GM15510 (cell line): ENCODE measurements around the gene BAIAP3.

Experiments used
- POLR2A ChIP-seq: IDR thresholded peaks from 3 replicates; pipeline ENCODE4 v1.6.1; 2011; ENCODE audit warnings: borderline replicate concordance; ENCODE audit not compliant: insufficient read length; ENCODE audit errors: extremely low read depth

The BAIAP3 gene

DNA sequence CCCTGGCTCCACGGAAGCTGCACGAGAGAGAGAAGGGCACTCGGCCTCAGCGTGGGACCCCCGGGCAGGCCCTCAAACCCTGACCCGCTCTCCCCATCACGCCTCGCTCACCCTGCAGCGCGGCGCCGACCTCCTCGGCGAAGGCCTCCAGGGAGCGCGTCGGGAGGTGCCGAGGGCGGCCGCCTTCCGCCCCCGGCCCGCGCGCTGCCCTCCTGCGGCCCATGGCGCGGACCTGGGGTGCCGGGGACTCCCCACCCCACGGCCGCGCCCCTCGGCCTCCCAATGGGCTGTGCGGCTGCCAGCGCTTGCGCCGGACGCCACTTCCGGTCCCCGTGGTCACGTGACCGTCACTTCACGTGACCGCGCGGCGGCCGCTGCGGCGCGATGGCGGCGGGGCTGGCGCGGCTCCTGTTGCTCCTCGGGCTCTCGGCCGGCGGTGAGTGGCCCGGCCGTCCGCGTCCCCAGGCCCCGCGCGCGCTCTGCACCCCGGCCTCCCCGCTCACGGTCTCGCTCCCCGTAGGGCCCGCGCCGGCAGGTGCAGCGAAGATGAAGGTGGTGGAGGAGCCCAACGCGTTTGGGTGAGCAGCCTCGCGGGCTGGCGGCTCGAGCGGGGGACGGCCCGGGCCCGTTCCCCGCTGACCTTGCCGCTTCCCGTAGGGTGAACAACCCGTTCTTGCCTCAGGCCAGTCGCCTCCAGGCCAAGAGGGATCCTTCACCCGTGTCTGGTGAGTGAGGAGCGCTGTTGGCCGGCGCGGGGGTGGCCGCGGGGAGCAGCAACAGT lies 18.3 kb downstream of the BAIAP3 start, which contains the start of the genes GNPTG and TSR3:
TSS of gene GNPTG (plus strand) at position 350 of the 781 bp plus-strand sequence. CDS start at position 385, 35 bp downstream.
TSS of gene TSR3 (minus strand) at position 297 of the 781 bp plus-strand sequence. CDS start at position 223, 74 bp downstream.
- TF ChIP-seq POLR2A: peak; percentile 86

DNA sequence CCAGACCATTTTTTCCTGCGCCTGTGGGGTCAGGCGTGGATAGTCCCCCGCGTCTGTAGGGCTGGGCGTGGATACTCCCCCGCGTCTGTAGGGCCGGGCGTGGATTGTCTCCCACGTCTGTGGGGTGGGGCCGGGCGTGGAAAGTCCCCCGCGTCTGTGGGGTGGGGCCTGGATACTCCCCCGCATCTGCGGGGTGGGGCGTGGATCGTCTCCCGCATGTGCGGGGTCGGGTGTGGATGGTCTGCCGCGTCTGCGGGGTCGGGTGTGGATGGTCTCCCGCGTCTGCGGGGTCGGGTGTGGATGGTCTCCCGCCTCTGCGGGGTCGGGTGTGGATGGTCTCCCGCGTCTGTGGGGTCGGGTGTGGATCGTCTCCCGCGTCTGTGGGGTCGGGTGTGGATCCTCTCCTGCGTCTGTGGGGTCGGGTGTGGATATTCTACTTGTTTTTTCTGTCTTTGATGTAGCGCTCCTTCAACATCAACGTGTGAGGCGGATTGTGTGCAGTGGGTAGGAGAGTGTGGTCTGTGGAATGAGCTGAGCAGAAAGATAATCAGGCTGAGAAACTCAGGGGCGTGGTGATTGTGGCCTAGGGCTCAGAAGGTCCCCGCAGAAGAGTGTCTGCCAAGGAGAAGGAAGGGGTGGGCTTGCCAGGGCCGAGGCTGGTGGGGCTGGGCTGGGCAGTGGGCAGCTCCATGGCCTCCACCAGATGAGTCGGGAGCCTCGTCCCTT lies 21.5 kb downstream of the BAIAP3 start:
- no peak for TF ChIP-seq POLR2A

DNA sequence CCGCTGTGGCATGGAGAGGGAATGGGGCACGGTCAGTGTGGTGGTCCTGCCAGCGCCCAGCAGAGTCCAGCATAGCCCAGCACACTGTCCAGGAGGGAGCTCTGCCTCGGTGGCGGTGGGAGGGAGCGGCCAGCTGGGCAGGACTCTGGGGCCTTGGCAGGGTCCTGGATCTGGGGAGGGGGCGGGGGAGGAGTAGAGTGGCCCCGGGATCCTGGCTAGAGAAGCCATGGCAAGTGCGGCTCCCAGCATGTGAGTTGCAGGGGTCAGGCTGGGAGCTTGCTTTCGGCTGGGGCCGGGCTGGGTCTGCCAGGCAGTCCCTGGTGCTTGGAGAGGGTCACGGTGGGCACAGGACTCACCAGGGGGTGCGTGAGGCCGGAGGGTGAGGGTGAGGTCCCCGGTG lies 22.1 kb downstream of the BAIAP3 start:
- TF ChIP-seq POLR2A: no peak

DNA sequence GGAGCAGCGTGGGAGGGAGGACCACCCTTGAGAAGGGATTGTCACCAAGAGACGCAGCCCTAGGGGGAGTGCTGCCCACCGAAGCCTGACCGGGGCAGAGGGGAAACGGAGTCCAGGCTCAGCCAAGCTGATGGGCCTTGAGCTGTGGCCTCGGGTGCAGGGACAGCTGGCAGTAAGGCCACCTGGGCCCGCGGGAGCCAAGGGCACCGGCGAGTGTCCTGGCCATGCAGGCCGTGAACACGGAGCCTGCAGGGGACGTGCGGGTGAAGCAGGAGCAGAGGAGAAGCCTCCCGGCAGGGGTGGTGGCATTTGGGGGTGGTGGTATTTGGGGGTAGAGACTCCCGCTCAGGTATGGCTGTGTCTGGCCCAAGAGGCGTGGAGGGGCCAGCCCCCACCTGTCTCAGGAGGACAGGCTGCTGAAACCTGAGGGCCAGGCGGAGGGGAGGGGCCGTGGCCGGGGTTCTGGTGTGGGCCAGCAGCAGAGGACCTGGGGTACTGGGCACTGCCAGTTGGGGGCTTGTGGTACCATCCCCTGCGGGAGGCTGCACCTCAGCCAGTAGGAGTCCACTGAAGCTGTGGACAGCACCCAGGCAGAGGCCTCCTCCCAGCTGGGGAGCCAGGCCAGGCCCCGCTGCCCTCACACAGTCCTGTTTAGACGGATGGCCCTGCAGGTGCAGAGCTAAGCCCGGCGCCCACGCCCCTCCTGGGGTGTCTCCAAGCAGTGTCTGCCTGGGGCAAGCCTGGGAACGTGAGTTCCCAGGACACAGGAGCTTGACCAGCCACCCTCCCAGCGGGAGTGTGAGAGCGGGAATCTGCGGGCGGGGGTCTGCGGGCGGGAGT lies 22.8 kb downstream of the BAIAP3 start:
- no peak for TF ChIP-seq POLR2A

DNA sequence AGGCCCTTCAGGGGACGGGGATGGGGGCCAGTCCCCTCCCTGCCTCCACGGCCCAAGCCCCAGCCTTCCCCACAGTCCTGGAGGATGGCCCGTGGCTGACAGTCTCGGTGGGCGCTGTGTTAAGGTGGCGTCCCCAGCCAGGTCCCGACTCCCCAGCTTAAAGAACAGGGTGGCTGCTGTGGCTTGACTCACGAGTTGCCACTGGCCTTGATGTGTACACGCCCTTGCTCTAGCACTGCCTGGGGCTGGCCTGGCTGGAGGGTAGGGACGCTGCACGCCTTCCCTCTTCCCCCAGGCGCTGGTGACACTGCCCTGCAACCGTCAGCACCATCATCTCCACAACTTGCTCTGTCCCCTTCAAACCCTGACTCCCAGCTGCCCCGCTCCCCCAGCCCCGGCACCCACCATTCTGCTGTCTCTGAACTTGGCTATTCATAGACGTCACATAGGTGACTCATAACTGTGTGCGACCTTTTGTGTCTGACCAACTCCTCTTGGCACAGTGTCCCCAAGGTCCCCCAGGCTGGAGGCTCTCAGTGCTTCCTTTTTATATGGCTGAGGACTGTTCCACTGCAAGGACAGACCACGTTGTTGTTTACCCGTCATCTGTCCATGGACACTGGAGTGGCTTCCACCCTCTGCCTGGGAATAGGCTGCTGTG lies 24.6 kb downstream of the BAIAP3 start:
- TF ChIP-seq POLR2A: no peak

DNA sequence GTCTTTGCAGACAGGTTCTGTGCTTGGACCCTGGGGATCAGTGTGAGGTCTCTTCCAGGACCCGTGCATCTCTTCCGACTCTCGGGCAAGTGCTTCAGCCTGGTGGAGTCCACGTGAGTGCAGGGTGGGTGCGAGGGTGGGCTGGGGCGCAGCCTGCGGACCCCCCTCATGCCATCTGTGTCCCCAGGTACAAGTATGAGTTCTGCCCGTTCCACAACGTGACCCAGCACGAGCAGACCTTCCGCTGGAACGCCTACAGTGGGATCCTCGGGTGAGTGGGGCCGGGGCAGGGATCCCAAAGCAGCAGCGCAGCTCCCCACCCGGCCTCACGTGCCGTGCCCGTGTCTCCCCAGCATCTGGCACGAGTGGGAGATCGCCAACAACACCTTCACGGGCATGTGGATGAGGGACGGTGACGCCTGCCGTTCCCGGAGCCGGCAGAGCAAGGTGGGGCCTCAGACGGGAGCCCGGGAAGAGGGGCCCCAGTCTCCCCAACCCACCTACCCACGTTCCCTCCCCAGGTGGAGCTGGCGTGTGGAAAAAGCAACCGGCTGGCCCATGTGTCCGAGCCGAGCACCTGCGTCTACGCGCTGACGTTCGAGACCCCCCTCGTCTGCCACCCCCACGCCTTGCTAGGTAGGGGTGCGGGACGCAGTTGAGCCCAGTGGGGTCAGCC lies 28.4 kb downstream of the BAIAP3 start:
- no peak for TF ChIP-seq POLR2A

DNA sequence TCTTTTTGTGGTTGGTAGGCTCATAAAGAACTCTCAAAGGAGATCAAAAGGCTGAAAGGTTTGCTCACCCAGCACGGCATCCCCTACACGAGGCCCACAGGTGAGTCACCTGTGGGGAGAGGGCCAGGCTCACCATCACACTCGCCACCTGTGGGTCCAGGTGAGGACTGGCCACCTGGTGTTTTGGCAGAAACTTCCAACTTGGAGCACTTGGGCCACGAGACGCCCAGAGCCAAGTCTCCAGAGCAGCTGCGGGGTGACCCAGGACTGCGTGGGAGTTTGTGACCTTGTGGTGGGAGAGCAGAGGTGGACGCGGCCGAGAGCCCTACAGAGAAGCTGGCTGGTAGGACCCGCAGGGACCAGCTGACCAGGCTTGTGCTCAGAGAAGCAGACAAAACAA lies 29.4 kb downstream of the BAIAP3 start:
- no peak for TF ChIP-seq POLR2A

DNA sequence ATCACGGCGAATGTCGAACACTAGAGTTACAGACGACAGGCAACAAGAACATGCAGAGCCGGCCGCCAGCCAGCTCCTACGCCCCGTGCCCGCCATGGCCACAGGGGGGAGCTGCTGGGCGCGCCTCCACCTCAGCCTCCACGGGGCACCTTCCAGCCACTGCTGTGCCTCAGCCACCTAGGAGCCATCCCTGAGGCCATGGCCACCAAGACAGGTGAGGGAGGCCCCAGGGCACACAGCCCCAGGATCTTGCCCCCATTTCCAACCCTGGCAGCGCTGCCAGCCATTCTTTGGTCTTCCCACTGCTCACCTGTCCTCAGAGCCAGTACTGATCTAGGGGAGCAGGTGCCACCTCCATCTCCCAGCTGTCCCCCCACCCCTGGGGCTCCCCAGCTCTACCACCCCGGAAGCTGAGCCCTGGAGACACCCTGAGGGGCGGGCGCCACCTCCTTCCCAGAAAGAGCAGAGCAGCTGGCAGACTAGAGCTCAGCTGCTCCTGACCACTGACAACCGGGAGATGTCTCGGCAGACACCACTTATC lies 30.1 kb downstream of the BAIAP3 start:
- TF ChIP-seq POLR2A: no peak

DNA sequence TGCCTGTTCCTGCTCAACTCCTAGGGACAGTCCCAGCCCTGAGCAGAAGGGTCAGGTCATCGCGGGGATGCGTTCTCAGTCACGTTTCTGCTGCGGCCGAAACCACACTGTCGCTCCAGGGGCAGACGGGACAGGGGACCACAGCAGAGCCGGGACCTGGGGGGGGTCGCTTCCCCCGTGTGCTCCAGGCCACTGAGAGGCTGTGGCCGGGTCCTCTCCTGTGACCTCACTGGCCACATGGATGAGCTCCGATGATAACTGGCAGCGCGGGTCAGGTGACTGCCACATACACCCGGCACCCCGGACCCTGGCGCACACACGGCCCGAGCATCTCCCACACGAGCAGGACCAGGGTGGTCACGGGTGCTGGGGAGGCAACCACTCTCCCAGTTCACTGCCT lies 31.1 kb downstream of the BAIAP3 start:
- no peak for TF ChIP-seq POLR2A

DNA sequence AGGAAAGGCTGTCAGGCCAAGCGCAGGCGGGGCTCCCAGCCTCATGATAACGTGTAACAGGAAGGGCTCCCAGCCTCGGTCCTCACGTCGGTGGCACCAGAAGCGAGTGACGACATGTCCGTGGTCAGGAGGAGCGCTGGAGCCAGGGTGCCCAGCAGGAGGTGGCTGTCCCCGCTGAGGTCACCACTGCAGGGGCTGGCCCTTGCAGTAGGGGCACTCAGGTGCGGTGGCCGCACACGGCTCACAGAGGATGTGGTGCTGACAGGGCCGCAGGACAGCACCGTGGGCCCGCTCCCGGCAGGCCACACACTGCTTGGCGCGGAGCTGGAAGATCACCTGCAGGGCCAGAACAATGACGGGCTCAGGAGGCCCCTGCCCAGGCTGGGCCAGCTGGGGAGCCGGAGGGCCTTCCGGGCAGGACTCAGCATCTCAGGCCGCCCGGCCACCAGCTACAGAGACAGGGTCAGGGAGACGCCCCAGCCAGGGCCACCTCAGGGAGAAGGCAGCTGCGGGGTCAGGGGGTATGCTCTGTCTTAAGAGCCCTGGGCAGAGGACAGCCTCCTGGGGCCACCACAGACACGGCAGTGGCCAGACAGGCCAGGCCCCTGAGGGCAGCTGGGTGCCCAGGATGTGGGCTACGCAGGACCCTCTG lies 32.7 kb downstream of the BAIAP3 start:
- TF ChIP-seq POLR2A: no peak

DNA sequence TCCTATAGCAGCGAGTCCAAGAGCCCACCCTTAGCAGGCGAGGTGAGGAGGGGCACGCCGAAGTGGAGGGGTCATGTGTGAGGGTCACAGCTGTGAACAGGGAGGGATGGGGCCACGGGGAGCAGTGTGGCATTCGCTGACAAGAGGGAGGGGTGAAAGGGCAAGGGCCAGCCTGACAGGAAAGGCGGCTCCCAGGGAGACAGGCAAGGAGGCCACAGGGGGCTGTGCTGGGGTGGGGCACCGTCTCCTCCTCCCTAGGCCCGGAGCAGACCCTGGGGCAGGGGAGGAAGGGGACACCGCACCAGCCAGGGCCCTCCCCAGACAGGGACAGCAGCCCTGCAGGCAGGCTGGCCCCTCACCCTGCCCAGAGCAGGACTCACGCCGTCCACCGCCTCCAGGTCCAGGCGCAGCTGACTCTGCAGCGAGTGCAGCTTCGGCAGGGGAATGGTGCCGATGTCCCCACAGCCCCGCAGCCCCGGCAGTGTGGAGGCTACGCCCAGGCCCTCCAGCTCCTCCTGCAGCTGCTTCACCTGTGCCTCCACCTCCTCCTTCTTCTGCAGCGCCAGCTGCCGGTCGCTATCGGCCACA lies 33.4 kb downstream of the BAIAP3 start:
- TF ChIP-seq POLR2A: no peak

DNA sequence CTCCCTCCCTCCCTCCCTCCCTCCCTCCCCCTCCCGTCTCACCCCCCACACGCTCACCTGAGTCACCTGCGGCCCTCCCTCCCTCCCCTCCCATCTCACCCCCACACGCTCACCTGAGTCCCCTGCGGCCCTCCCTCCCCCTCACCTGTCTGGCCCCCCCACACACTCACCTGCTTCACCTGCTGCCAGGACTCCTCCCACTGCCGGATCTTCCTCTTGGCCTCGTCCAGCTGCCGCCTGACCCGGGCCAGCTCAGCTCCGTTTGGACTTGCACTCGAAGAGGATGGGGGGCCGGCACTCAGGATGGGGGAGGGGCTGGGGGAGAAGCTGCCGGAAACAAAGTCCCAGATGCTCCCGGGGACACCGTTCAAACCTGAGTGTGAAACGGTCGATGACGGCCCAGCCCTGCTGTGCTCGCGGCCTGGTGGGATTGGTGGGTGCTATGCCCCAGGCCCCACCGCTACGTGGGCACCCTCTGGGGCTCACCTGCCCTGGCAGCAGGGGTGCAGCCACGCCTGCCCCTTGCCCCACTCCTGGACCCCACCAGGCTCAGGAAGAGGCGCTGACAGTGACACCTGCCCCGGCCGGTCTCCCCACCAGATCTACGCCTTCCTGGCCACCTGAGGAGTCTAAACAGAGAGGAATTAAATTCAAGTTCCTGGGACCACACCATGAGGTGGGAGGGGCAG lies 34.2 kb downstream of the BAIAP3 start:
- no peak for TF ChIP-seq POLR2A
